ENCODE data around the gene EFL1.

DNA sequence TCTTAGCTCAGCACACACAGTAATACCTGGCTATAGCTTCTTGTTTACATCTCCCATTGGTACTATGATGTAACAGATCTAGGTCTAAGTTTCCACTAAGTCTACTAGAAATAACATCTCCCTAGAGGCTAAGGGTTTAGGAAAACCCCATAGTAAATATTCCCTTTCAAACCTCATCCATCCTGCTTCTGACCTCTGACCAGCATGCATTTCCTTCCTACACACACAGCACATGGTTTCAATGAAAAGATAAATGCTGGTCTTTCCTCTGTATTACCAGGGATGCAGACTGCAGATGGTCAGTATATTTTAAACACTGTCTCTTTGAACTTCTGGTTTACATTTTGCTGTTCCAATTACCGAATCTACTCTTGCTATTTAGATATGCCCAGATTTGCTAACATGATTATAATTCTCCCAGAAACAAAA, 96.6 kb downstream of the EFL1 start:
- no peak for TF ChIP-seq CTCF (IDR thresholded peaks at IDR 0.05 in 4 of 5, conservative IDR thresholded peaks at IDR 0.05 in 1 of 5)
- no peak for TF ChIP-seq POLR2A (IDR thresholded peaks at IDR 0.05)

All from gastrocnemius medialis (tissue), 4 donors.